Stimulated activated CD4-positive, alpha-beta T cell treated with anti-CD3 and anti-CD28 coated beads, Interleukin-15, amount 100 ng/mL, for 48 hours (primary cell): ENCODE measurements around the gene ALPK3.

Experiments used
- DNase-seq, 2 donors: peaks; one replicate each; pipeline ENCODE4 v3.0.0-alpha.2; 2020; ENCODE audit warnings: low read depth in 2 of 2

ALPK3 gene

DNA sequence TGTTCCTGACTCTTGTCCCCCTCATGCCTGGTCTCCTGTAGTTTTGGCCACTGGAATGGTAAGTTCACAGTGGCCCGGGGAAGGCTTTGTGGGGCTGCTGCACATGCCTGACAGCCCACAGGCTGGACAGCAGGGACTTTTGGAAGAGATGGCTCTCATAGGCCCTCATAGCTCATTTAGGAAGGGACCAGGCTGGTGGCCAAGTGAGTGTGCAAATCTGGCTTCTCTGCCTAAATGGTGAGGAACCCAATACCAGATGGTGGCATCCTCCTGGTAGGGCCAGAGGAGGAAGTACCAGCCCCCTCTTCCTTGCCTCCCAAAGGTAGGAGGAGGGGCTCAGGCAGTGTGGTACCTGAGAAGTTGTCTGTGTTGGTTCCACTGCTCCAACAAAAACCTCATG, 25.6 kb downstream of the ALPK3 start:
- DNase-seq: no peak

DNA sequence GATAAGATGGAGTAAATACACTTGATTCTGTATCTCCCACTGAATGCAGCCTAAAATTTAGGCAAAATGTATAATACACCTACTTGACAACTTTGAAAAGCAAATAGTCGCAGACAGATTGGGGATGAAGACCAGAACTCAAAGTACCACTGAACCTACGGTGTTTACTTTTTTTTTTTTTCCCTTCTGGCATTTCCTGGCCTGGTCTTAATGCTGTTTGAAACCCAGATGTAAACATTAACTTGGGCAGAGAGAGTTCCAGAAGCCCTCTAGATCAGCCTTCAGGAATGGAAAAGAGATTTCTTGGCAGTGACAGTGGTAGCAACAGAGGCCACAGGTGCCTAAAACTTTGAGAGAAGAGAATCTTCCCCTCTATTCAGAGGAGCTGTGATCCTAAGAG, 27.8 kb downstream of the ALPK3 start:
- no peak for DNase-seq

DNA sequence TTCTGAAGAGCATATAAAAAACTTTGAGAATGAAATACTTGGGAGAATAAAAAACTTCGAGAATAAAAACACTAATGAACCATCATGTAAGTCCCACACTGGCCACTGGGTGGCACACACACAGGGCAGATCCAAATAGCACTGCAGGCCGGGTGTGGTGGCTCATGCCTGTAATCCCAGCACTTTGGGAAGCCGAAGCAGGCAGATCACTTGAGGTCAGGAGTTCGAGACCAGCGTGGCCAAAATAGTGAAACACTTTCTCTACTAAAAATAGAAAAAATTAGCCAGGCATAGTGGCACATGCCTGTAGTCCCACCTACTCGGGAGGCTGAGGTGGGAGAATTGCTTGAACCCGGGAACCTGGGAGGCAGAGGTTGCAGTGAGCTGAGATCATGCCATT, 28.5 kb downstream of the ALPK3 start:
- DNase-seq: peak; percentile 28 to 42

DNA sequence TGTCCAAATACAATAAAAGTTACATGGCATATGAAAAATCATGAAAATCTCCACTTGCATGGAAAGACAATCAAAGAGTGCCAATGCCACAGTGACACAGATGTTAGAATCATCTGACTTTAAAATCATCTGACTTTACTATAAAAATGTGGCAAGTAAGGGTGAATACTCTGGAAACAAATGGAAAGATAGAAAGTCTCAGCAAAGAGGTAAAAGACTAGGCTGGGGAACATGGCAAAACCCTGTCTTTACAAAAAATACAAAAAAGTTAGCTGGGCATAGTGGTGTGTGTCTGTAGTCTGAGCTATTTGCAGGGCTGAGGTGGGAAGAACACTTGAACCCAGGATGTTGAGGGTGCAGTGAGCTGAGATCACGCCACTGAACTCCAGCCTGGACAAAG, 29.1 kb downstream of the ALPK3 start:
- no peak for DNase-seq

DNA sequence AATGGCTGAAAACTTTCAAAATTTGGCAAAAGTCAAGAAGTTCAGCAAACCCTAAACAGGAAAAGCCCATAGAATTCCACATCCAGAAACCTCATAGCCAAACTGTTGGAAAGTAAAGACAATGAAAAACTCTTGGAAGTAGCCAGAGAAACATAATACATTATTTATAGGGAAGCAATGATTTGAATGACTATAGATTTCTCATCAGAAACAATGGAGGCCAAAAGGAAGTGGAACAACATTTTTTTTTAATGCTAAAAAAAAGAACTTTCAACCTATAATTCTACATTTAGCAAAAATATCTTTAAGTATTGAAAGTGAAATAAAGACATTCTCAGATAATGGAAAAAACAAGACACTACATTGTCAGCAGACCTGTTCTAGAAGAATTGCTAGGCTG, 30.2 kb downstream of the ALPK3 start:
- DNase-seq: no peak

DNA sequence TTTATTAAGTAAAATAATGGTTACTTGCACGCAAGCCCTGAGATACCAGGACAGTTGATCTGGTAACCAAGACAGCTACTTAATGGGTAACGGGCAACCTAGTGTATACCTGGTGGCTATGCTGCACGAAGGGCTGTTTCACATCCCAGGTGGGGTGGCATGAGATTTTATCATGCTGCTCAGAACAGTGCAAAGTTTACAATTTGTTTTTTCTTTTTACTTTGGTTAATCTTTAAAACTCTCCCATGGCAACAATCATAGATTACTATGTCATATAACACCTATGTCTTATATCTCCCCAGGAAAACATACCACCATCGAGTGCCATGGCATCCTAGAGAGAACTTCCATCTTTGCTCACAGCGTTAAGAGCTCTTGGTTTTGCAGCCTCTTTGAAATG, 35.1 kb downstream of the ALPK3 start:
- no peak for DNase-seq

DNA sequence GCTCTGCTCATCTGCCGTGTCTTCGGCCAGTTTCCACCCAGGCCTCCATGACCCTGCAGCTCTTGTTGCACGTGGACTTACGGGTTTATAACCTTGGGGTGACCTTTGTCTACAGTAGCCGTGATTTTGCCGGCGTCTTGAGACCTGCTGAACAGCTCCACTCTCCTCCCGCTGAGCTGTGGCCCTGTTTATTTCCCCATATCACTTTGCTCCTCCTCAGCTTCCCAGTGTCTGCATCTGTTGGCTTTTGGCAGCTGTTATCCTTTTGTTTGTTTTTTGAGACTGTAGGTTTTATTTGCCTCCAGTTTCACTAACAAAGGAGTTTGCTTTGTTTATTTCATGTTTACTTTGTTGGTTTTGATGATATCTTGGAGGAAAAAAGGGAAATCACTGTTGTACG, 38.0 kb downstream of the ALPK3 start:
- DNase-seq: no peak

DNA sequence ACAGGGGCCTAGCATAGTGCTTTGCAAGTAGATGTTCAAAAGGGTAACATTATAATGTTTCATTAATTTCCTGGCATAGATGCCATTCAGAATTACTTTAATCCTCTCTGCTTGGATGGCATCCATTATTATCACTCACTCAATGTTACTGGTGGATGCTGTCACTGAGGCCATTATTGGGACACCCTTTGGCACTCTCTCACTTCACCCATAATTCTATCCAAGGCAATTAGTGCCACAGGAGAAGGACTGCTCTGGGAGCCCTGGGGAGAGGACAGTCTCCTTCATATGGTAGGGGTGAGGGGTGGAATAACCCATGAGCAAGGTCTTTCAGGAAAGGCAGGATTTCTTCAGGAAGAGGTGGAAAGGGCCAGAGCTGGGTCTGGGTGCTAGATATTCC, 38.6 kb downstream of the ALPK3 start:
- DNase-seq: no peak

DNA sequence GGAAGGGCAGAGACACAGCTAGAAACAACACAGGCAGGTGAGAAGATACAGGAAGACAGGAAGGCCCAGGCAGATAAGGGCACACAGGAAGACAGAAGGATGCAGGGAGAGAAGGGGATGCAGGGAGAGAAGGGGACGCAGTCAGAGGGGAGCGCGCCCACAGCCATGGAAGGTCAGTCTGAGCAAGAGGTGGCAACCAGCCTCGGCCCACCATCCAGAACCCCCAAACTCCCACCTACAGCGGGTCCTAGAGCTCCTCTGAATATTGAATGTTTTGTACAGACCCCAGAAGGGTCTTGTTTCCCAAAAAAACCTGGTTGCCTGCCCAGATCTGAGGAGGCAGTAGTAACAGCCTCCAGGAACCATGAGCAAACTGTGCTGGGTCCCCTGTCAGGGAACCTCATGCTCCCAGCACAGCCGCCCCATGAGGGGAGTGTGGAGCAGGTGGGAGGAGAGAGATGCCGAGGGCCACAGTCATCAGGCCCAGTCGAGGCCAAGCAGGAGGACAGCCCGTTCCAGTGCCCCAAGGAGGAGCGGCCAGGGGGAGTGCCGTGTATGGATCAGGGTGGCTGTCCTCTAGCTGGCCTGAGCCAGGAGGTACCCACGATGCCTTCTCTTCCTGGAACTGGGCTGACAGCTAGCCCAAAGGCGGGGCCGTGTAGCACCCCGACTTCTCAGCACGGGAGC, 39.7 kb downstream of the ALPK3 start:
- DNase-seq: no peak

DNA sequence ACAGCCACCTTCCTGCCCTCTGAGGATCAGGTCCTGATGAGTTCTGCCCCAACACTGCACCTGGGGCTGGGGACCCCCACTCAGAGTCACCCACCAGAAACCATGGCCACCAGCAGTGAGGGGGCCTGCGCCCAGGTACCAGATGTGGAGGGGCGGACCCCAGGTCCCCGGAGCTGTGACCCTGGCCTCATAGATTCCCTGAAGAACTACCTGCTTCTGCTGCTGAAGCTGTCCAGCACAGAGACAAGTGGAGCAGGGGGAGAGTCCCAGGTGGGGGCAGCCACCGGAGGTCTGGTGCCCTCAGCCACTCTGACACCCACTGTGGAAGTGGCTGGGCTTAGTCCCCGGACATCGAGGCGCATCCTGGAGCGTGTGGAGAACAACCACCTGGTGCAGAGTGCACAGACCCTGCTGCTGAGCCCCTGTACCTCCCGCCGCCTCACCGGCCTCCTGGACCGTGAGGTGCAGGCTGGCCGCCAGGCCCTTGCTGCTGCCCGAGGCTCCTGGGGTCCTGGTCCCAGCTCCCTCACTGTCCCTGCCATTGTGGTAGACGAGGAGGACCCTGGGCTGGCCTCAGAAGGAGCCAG, 40.4 kb downstream of the ALPK3 start:
- no peak for DNase-seq

DNA sequence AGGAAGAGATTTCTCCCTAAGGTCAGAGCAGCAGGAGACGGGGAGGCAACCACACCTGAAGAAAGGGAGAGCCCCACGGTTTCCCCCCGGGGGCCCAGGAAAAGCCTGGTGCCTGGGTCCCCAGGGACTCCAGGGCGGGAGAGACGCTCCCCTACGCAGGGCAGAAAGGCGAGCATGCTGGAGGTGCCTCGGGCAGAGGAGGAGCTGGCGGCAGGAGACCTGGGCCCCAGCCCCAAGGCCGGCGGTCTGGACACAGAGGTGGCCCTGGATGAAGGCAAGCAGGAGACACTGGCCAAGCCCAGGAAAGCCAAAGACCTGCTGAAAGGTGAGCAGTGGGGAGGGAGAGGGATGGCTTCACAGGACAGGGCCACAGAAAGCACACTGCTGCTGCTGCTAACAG, 41.1 kb downstream of the ALPK3 start:
- DNase-seq: no peak

DNA sequence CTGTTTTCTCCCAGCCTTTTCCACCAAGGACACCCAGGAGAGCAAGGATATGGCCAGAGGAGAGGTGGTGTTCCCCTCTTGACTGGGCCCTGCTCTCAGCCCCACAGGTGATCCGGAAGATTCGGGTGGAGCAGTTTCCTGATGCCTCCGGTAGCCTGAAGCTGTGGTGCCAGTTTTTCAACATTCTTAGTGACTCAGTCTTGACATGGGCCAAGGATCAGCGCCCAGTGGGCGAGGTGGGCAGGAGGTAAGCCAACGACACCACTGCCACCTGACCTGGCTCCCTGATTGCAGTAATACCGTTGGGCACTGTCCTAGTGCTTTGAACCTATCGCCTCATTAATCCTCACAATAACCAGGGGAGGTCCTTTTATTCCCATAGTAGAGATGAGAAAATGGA, 42.0 kb downstream of the ALPK3 start:
- DNase-seq: no peak

DNA sequence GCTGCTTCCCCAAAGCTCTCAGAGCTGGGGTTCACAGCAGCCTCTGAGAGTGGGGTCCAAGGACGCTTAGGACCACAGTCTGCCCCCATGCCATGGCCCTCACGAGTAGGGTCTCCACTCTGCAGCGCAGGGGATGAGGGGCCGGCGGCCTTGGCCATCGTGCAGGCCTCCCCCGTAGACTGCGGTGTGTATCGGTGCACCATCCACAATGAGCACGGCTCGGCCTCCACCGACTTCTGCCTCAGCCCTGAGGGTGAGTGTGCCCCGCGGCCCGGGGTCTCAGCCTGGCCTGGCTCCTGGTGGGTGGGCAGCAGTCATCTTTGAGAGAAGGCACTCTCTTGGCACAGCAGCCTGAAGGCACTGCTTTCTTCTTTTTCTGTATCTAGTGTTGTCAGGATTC, 42.5 kb downstream of the ALPK3 start:
- no peak for DNase-seq

DNA sequence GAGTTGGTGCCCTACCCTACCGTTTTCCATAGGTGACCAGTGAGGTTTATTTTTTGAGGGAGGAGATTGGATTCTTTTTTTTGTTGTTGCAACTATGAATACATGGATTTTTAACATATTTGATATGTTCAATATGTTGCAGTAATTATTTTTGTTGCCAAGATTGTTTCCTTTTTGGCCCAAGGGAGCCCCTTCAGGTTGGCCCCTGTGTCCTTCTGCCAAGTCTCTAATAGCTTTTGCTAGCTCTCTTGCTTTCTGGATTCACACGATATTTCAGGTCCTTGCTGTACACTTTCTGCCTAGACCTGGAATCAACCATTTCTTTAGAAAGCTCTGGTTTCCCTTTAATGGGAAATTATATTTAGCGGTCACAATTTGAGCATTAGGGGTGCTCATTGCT, 44.6 kb downstream of the ALPK3 start:
- DNase-seq: no peak

DNA sequence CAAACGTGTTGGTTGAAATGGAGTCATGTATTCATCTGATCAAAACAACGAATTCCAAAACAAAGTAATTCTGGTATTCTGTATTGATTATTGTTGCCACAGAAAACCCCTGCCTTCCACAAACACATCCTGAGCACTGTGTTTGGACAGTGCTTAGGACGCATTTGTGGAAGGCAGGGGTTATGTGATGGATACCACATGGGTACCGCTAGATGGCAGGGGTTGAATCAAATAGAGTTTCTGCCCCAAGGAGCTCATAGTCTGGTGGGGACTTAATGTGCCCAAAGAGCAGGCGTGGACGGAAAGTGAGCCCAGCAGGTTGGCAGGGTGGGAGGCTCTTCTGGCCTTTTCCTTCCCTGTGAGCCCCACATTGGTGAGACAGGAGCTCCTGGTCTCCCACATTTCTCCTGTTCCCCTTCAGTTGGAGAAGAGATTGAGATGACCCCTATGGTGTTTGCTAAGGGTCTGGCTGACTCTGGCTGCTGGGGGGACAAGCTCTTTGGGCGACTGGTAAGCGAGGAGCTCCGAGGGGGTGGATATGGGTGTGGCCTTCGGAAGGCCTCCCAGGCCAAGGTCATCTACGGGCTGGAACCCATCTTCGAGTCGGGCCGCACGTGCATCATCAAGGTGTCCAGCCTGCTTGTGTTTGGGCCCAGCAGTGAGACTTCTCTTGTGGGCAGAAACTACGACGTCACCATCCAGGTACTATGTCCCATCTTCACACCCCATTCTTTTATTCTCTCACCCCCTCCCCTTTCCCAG, 45.2 kb downstream of the ALPK3 start:
- DNase-seq: no peak

DNA sequence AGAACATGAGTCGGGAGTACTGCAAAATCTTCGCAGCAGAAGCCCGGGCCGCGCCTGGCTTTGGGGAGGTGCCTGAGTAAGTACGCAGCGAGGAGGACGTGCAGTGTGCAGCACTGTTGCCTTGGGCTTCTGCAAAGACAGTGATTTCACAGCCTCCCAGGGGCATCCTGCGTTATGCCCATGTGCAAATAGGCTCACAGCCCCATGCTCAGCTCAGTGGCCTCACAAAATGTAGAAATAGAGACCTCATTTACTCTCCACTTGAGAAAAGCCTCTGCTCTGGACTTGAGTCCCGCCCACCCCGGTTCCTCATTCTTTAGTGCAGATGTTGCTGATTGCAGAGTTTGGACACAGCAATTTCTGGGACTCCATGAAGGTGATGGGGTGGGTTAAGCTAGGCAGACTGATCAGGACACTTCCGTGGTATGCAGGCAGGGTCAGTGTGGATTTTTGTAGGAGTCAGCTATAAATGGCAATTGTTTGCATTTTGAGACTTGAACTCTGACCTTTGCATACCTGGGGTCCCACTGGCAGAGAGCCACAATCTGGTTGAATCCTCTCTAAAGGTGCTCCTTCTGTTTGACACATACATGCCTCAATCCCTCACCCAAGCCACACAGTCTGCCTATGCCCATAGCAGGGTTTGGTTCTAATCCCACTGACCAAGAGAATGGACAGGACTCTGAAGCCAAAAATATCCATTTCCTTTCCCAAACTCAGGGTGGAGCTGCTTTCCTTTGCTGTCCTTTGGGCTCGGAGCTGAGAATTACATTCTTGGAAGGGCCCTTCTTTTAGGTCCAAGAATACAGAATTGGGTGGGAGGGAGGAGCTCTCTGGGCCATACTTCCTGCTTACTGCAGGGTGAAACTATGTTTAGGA, 46.6 kb downstream of the ALPK3 start:
- no peak for DNase-seq

DNA sequence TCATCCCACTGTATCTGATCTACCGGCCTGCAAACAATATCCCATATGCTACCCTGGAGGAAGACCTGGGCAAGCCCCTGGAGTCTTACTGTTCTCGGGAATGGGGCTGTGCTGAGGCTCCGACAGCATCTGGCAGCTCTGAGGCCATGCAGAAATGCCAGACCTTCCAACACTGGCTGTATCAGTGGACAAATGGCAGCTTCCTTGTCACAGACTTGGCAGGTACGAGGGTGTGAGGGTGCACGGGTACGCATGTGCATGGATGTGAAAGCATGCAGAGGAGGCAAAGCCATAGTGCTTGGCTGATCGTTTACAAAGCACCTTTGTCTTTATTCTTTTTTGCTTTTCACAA, 47.3 kb downstream of the ALPK3 start:
- DNase-seq: no peak

DNA sequence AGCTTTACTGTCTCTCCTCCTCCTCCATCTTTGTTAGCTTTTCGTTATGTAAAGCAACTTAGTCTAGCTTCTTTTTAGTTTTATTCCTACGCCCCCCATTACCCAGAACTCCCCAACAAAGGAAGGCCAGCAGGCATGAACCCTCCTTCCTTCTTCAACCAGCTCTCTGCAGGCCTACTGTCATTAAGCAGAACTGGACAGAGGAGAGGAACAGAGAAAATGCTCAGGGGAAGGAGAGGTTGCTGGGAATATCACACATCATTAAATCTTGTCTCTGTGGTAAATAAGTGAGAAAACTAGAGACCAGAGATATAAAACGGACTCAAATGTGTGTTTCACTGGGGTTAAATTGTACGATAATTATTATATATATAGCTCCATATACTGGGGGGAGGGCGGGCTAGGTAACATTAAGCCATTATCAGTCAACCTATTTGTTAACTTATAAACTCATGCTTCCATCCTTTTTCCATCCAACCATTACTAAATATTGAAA, 48.0 kb downstream of the ALPK3 start:
- no peak for DNase-seq

DNA sequence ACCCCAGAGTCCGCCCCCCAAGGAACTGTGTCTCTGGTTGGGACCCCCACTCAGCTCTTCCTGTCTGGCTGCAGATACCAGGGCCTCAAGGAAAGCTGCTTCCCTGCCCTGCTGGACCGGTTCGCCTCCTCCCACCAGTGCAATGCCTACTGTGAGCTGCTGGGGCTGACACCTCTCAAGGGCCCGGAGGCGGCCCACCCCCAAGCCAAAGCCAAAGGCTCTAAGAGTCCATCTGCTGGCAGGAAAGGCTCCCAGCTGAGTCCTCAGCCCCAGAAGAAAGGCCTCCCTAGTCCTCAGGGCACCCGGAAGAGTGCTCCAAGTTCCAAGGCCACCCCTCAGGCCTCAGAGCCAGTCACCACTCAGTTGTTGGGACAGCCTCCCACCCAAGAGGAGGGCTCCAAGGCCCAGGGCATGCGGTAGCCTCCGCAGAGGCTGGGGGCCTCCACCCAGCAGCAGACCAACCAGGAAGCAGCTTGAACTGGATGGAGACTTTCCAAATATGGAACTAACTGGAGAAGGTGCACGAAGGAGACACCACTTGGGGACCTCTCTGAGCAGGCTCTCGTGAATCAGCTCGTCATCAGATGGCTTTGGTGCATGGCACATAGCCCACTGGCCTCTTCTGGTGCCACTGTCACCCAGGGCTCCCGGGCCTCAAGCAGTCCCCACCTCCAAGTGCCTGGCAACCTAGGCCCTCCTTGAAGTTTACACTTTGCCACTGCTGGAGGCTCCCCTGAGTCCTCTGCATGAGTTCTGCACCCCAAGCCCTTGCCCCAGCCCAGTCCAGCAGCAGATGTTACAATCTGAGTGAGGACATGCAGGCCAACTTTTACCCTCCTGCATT, 51.1 kb downstream of the ALPK3 start:
- no peak for DNase-seq

DNA sequence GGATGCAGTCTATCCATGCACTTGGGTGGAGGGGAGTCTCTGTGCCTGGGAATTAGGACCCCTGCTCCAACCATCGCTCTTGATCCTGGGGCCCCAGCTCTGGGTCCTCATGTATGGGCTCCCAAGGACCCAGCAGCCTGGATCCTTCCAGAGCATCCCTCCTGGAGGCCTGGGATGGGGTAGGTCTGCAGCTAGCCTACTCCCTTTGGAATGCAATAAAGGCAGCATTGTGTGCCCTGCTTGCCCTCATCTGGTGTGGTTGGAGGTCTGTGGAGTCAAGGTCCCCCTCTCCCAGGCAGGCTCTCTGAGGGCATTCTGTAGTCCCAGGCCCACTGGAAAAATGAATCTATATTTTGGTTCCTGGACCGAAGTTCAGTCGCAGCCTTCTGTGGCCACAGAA, 52.4 kb downstream of the ALPK3 start:
- no peak for DNase-seq

DNA sequence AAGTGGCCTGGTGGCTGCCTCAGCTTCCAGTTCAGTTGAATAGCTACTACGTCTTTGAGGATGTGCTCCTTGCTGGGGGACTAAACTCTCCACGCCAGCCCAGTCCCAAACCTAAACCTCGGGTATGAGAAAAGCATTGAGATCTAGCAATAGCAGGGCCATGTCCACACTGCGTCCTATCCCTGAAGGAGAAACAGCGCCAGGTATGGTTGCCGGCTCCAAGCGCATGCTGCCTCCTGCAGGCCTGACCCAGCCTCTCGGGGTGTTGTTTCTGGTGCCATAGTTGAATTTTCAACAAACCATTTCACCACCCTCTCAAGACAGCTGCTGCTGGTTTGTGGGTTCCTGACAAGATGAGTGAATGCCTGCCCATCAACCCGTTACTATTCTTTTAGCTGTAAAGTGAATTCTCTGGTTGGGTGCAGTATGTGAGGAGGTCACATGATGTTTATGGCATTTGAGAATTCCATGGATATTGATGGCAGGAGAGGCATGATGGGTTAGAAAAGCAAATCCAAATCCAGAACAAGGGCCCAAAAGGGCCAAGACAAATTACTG, 54.4 kb downstream of the ALPK3 start:
- no peak for DNase-seq
